GM18508 (cell line): ENCODE results near the gene TMEM108.

Experiments used
- ATAC-seq: cut with Tn5 transposase; IDR thresholded peaks from one replicate; pipeline ENCODE4 v1.9.1; 2021; ENCODE audit warnings: moderate number of reproducible peaks; ENCODE audit not compliant: insufficient read depth, unreplicated experiment

TMEM108 gene

GRCh38 chr3:133159498-133160475 lies 121.6 kb downstream of the TMEM108 start:
- no peak for ATAC-seq

GRCh38 chr3:133161656-133162055 lies 123.5 kb downstream of the TMEM108 start:
- ATAC-seq: no peak

GRCh38 chr3:133162265-133162664 lies 124.1 kb downstream of the TMEM108 start:
- no peak for ATAC-seq

GRCh38 chr3:133162670-133163305 lies 124.6 kb downstream of the TMEM108 start:
- no peak for ATAC-seq

GRCh38 chr3:133167340-133168024 lies 129.3 kb downstream of the TMEM108 start:
- no peak for ATAC-seq

GRCh38 chr3:133168025-133168401 lies 129.8 kb downstream of the TMEM108 start:
- ATAC-seq: no peak

GRCh38 chr3:133169331-133170068 lies 131.3 kb downstream of the TMEM108 start:
- ATAC-seq: no peak

- ATAC-seq: no peak
Measured at GRCh38 chr3:133171831-133172230, 133.6 kb downstream of the TMEM108 start.

GRCh38 chr3:133181392-133182150 lies 143.4 kb downstream of the TMEM108 start:
- no peak for ATAC-seq

GRCh38 chr3:133187870-133188379 lies 149.7 kb downstream of the TMEM108 start:
- ATAC-seq: no peak

- no peak for ATAC-seq
Measured at GRCh38 chr3:133188996-133189395, 150.8 kb downstream of the TMEM108 start.

- no peak for ATAC-seq
Measured at GRCh38 chr3:133189893-133190292, 151.7 kb downstream of the TMEM108 start.

GRCh38 chr3:133191818-133192217 lies 153.6 kb downstream of the TMEM108 start:
- no peak for ATAC-seq

- no peak for ATAC-seq
Measured at GRCh38 chr3:133192363-133192945, 154.3 kb downstream of the TMEM108 start.

GRCh38 chr3:133192967-133193366 lies 154.8 kb downstream of the TMEM108 start:
- ATAC-seq: no peak

- ATAC-seq: no peak
Measured at GRCh38 chr3:133196527-133196926, 158.3 kb downstream of the TMEM108 start.

- ATAC-seq: no peak
Measured at GRCh38 chr3:133197619-133198018, 159.4 kb downstream of the TMEM108 start.

- no peak for ATAC-seq
Measured at GRCh38 chr3:133206921-133207320, 168.7 kb downstream of the TMEM108 start.

GRCh38 chr3:133208184-133208583 lies 170.0 kb downstream of the TMEM108 start:
- no peak for ATAC-seq
